T47D (cell line): ENCODE data around the gene B3GAT3.
"Not testable (repeated sequence)": the region's sequence is repeated elsewhere in the genome, so short reads cannot be mapped to it uniquely, and the experiment has no call there.

ENCODE experiments used
- DNase-seq, 2 experiments: peaks; one replicate each; pipeline versions ENCODE4 v3.0.0 to v3.0.0-alpha.2; 2011 to 2012; ENCODE audit warnings: low read depth in 1 of 2, low spot score in 1 of 2
- JUND ChIP-seq: IDR thresholded peaks from 2 replicates; pipeline ENCODE4 v1.6.1; 2012; ENCODE audit warnings: low read depth
- in situ Hi-C: cut with HindIII; loops from 2 replicates; pipeline ENCODE4 v1.10.0; 2016; ENCODE audit warnings: low sequenced_read_pairs, low pct_unique_long_range_greater_than_20kb

B3GAT3 gene

GRCh38 chr11:62622476-62623089 lies 797 bp upstream of the B3GAT3 start:
- no peak for DNase-seq
- TF ChIP-seq JUND = no peak
- in situ Hi-C loops = no loop called here

- no peak for DNase-seq
- in situ Hi-C loops = no loop called here
- TF ChIP-seq JUND = no peak
These were observed 689 bp downstream of the B3GAT3 start for GRCh38 chr11:62621027-62621566.

DNA sequence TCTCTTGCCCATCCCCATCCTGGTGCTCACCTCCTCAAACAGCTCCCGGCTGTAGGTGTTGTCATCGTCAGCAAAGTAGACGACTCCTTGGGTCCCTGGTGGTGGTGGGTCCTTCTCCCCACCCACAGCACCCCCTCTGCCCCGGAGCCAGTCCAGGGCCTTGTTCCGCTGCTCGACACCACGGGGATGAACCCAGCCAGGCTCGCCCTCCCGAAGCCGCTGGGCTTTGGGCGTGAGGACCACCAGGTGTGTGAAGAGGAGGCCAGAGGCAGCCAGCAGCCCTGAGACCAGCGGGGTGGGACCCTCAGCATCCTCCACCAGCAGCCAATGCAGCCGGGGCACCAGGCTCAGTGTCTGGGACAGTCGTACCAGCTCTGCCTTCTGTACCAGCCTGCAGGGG lies 4.8 kb downstream of the B3GAT3 start:
- DNase-seq, in situ Hi-C loops: not testable (repeated sequence)

GRCh38 chr11:62615521-62615920 lies 6.3 kb downstream of the B3GAT3 start:
- in situ Hi-C loops = no loop called here
- no peak for DNase-seq
- no peak for TF ChIP-seq JUND

DNA sequence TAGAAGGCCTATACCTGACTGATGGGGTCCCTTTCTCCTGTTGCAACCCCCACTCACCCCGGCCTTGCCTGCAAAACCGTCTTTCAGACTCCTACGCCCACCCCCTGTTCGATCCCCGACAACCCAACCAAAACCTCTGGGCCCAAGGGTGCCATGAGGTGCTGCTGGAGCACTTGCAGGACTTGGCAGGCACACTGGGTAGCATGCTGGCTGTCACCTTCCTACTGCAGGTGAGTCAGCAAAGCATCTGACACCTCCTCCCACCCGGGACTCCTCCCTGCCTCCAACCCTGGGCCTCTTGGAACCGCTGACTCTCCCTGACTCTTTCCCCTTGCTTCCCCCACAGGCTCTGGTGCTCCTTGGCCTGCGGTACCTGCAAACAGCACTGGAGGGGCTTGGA lies 7.5 kb downstream of the B3GAT3 start:
- in situ Hi-C loops = no loop called here
- DNase-seq = peak in 1 of 2 experiments; percentile 79

GRCh38 chr11:62613291-62613778 lies 8.5 kb downstream of the B3GAT3 start:
- in situ Hi-C loops = no loop called here
- no peak for TF ChIP-seq JUND
- peak in 1 of 2 experiments; percentile 60 for DNase-seq

More for the DNA sequence above, 7.5 kb downstream of the B3GAT3 start:
- no peak for TF ChIP-seq JUND

GRCh38 chr11:62612366-62613290 lies 9.2 kb downstream of the B3GAT3 start, which contains the start of the genes EML3 and ROM1:
Gene EML3, minus strand, starts transcription at chr11:62612775. Its CDS starts 318 bp downstream, at chr11:62612457.
Gene ROM1, plus strand, starts transcription at chr11:62613257. Its CDS starts 25 bp downstream, at chr11:62613282.
- TF ChIP-seq JUND = no peak
- in situ Hi-C loops = no loop called here

GRCh38 chr11:62611705-62612365 lies 10.0 kb downstream of the B3GAT3 start:
- DNase-seq = peak; percentile 58 to 70
- in situ Hi-C loops = no loop called here
- TF ChIP-seq JUND = no peak

More at GRCh38 chr11:62612366-62613290, 9.2 kb downstream of the B3GAT3 start, which contains the start of the genes EML3 and ROM1:
- peak; percentile 82 to 89 for DNase-seq

GRCh38 chr11:62610814-62611704 lies 10.7 kb downstream of the B3GAT3 start:
- no peak for TF ChIP-seq JUND
- in situ Hi-C loops = no loop called here
- DNase-seq = no peak

GRCh38 chr11:62610403-62610802 lies 11.4 kb downstream of the B3GAT3 start:
- no peak for TF ChIP-seq JUND
- in situ Hi-C loops = no loop called here
- DNase-seq = no peak

- no peak for TF ChIP-seq JUND
- in situ Hi-C loops = no loop called here
- no peak for DNase-seq
These were observed 13.0 kb downstream of the B3GAT3 start for GRCh38 chr11:62608776-62609175.
